Stimulated activated CD4-positive, alpha-beta T cell treated with anti-CD3 and anti-CD28 coated beads, Interleukin-1b, Interleukin-23, amount 100 ng/mL, for 24 hours (primary cell): ENCODE data around the gene TBC1D22B.
"Not testable (repeated sequence)": the region's sequence is repeated elsewhere in the genome, so short reads cannot be mapped to it uniquely, and the experiment has no call there.

Experiments
- DNase-seq, 4 experiments: peaks; one replicate each; pipeline ENCODE4 v3.0.0-alpha.2; 2020; ENCODE audit warnings: low read depth in 4 of 4, low spot score in 1 of 4

Gene TBC1D22B

GRCh38 chr6:37265860-37266259, 8.3 kb downstream of the TBC1D22B start:
- DNase-seq, result no peak

- no peak for DNase-seq
Measured at GRCh38 chr6:37269105-37269504, 11.5 kb downstream of the TBC1D22B start.

GRCh38 chr6:37272834-37273566, 15.4 kb downstream of the TBC1D22B start:
- DNase-seq, result no peak

- no peak for DNase-seq
Measured at GRCh38 chr6:37273690-37274089, 16.1 kb downstream of the TBC1D22B start.

GRCh38 chr6:37275350-37275749, 17.8 kb downstream of the TBC1D22B start:
- DNase-seq, result no peak

- DNase-seq, result no peak
Measured at GRCh38 chr6:37277001-37277409, 19.4 kb downstream of the TBC1D22B start.

- DNase-seq, result no peak
Measured at GRCh38 chr6:37279366-37280134, 22.0 kb downstream of the TBC1D22B start.

- no peak for DNase-seq
Measured at GRCh38 chr6:37280162-37280887, 22.8 kb downstream of the TBC1D22B start.

GRCh38 chr6:37282371-37282770, 24.8 kb downstream of the TBC1D22B start:
- no peak for DNase-seq

- no peak for DNase-seq
Measured at GRCh38 chr6:37283268-37283667, 25.7 kb downstream of the TBC1D22B start.

- no peak for DNase-seq
Measured at GRCh38 chr6:37283671-37284151, 26.1 kb downstream of the TBC1D22B start.

- no peak for DNase-seq
Measured at GRCh38 chr6:37284781-37285180, 27.2 kb downstream of the TBC1D22B start.

GRCh38 chr6:37285861-37286311, 28.3 kb downstream of the TBC1D22B start:
- DNase-seq, result no peak

GRCh38 chr6:37287519-37288157, 30.1 kb downstream of the TBC1D22B start:
- DNase-seq, result no peak

- DNase-seq, result no peak
Measured at GRCh38 chr6:37288247-37288646, 30.7 kb downstream of the TBC1D22B start.

GRCh38 chr6:37289931-37290330, 32.4 kb downstream of the TBC1D22B start:
- DNase-seq, result no peak

GRCh38 chr6:37293426-37293825, 35.9 kb downstream of the TBC1D22B start:
- no peak for DNase-seq

- DNase-seq, result not testable (repeated sequence)
Measured at GRCh38 chr6:37297637-37298036, 40.1 kb downstream of the TBC1D22B start.

- DNase-seq, result no peak
Measured at GRCh38 chr6:37298958-37299357, 41.4 kb downstream of the TBC1D22B start.

- no peak for DNase-seq
Measured at GRCh38 chr6:37299990-37300389, 42.4 kb downstream of the TBC1D22B start.

- no peak for DNase-seq
Measured at GRCh38 chr6:37302086-37302686, 44.6 kb downstream of the TBC1D22B start.
